DND-41 (cell line): ENCODE measurements around the gene DDX25.

ENCODE experiments used
- ATAC-seq: fragments of 200-7000 bp; cut with Tn5 transposase; 3 replicates; pipeline ENCODE4 v1.9.1; 2021; ENCODE audit warnings: low read depth; ENCODE audit not compliant: insufficient read depth
- DNase-seq: peaks from one replicate; pipeline ENCODE4 v3.0.0-alpha.2; 2020
- H2AFZ ChIP-seq: 2 replicates; pipeline ENCODE4 v1.6.0; 2012; ENCODE audit warnings: low read depth, low read length
- H3K27ac ChIP-seq: 2 replicates; pipeline ENCODE4 v1.5.1; 2012; ENCODE audit warnings: low read length, inconsistent platforms
- H3K27me3 ChIP-seq: fragments of 200-600 bp; sonication (generic); 2 replicates; pipeline ENCODE4 v1.6.0; 2012; ENCODE audit warnings: low read length, mild to moderate bottlenecking, inconsistent platforms; ENCODE audit not compliant: insufficient read depth, poor library complexity
- H3K36me3 ChIP-seq: 2 replicates; pipeline ENCODE4 v1.5.1; 2012; ENCODE audit warnings: low read length, inconsistent platforms; ENCODE audit not compliant: insufficient read depth
- H3K4me1 ChIP-seq: 2 replicates; pipeline ENCODE4 v1.5.1; 2012; ENCODE audit warnings: mild to moderate bottlenecking, low read length; ENCODE audit not compliant: insufficient read depth
- H3K4me2 ChIP-seq: 2 replicates; pipeline ENCODE4 v1.6.0; 2012; ENCODE audit warnings: mild to moderate bottlenecking, moderate library complexity, low read length, inconsistent platforms; ENCODE audit not compliant: insufficient read depth
- H3K4me3 ChIP-seq, 2 experiments: fragments of 200-600 bp in 1 of 2; shearing (Covaris generic) in 1 of 2; 2 replicates each; pipeline ENCODE4 v1.5.1; 2012 to 2016; ENCODE audit warnings: inconsistent platforms in 2 of 2, low read length in 2 of 2, mild to moderate bottlenecking in 2 of 2, low read depth in 1 of 2, moderate library complexity in 1 of 2
- H3K79me2 ChIP-seq: 2 replicates; pipeline ENCODE4 v1.6.0; 2012; ENCODE audit warnings: low read length, inconsistent platforms; ENCODE audit not compliant: insufficient read depth
- H3K9ac ChIP-seq: 2 replicates; pipeline ENCODE4 v1.6.0; 2012; ENCODE audit warnings: low read depth, mild to moderate bottlenecking, inconsistent platforms, low read length, moderate library complexity
- H3K9me3 ChIP-seq: 2 replicates; pipeline ENCODE4 v1.5.1; 2012; ENCODE audit warnings: low read length, moderate library complexity, mild to moderate bottlenecking, inconsistent platforms; ENCODE audit not compliant: insufficient read depth, severe bottlenecking
- H4K20me1 ChIP-seq: 2 replicates; pipeline ENCODE4 v1.6.0; 2012; ENCODE audit warnings: low read length; ENCODE audit not compliant: insufficient read depth
- EZH2 ChIP-seq: IDR thresholded peaks from 3 replicates; pipeline ENCODE4 v1.6.1; 2012; ENCODE audit warnings: borderline replicate concordance, low read depth, mild to moderate bottlenecking, moderate library complexity, low read length, inconsistent platforms; ENCODE audit not compliant: severe bottlenecking
- TF ChIP-seq, protein P1 (sequence below): IDR thresholded peaks from 2 replicates; pipeline ENCODE4 v1.5.1; 2012; ENCODE audit warnings: borderline replicate concordance, low read length, moderate library complexity, mild to moderate bottlenecking; ENCODE audit not compliant: poor library complexity, severe bottlenecking; ENCODE audit errors: extremely low read depth

Gene DDX25

DNA sequence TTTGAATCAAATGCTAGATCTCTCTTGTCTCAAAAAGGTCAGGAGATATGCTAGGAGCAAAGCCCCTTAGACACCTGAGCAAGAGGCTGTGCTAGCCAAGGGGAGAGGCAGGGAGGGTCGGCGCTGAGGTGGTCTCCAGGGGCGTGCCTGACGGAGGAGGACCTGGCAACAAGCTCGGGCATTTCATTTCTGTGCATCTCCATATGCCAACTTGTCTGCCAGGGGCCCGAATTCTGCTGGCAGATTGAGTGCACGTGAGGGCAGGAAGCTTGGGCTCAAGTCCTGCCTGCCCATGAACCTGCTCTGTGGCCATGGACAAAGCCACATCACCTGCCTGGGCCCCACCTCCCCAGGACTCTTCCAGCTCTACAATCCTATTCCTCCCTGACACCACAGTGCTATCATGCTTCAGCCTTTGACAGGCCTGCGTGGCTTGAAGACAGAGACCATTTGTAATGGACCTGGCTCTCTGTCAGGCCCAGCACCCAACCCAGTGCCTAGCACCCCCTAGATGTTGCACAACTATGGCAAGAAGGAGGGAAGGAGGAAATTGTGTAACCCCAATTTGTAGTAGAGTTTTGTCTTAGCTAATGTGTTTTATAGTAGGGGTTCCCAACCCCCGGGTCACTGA, 25.3 kb downstream of the DDX25 start:
- Histone ChIP-seq H3K9ac (no peak overlapping the region), H3K79me2 (no peaks in the 10 kb centered on the region), H3K27me3 (peaks cover 14% of the 10 kb centered on the region), H3K36me3 (no peaks in the 10 kb centered on the region), H3K4me3 (no peak overlapping the region), H4K20me1 (no peaks in the 10 kb centered on the region), H3K4me1 (no peaks in the 10 kb centered on the region), H2AFZ (no peak overlapping the region), H3K27ac (no peak overlapping the region), H3K4me2 (no peak overlapping the region), H3K9me3 (no peaks in the 10 kb centered on the region)
- ATAC-seq (no peak), DNase-seq (no peak)
- TF ChIP-seq, protein P1, sequence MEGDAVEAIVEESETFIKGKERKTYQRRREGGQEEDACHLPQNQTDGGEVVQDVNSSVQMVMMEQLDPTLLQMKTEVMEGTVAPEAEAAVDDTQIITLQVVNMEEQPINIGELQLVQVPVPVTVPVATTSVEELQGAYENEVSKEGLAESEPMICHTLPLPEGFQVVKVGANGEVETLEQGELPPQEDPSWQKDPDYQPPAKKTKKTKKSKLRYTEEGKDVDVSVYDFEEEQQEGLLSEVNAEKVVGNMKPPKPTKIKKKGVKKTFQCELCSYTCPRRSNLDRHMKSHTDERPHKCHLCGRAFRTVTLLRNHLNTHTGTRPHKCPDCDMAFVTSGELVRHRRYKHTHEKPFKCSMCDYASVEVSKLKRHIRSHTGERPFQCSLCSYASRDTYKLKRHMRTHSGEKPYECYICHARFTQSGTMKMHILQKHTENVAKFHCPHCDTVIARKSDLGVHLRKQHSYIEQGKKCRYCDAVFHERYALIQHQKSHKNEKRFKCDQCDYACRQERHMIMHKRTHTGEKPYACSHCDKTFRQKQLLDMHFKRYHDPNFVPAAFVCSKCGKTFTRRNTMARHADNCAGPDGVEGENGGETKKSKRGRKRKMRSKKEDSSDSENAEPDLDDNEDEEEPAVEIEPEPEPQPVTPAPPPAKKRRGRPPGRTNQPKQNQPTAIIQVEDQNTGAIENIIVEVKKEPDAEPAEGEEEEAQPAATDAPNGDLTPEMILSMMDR = no peak
- TF ChIP-seq EZH2 = no peak

DNA sequence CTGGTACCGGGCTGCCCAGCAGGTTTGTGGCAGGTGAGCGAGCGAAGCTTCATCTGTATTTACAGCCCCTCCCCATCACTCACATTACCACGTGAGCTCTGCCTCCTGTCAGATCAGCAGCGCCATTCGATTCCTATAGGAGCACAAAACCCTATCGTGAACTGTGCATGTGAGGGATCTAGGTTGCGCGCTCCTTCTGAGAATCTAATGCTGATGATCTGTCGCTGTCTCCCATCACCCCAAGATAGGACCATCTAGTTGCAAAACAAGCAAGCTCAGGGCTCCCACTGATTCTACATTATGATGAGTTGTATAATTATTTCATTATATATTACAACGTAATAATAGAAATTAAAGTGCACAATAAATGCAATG, 25.8 kb downstream of the DDX25 start:
- Histone ChIP-seq H3K9me3 (no peaks in the 10 kb centered on the region), H3K4me2 (no peak overlapping the region), H4K20me1 (no peaks in the 10 kb centered on the region), H3K27ac (no peak overlapping the region), H3K36me3 (no peaks in the 10 kb centered on the region), H3K4me3 (no peak overlapping the region), H3K9ac (no peak overlapping the region), H2AFZ (no peak overlapping the region), H3K4me1 (no peaks in the 10 kb centered on the region), H3K27me3 (peaks cover 14% of the 10 kb centered on the region), H3K79me2 (no peaks in the 10 kb centered on the region)
- DNase-seq = no peak
- no peak for ATAC-seq
- TF ChIP-seq, protein P1 = no peak
- no peak for TF ChIP-seq EZH2

- Histone ChIP-seq H4K20me1 (no peaks in the 10 kb centered on the region), H3K4me2 (no peak overlapping the region), H3K9ac (no peak overlapping the region), H3K4me3 (no peak overlapping the region), H3K79me2 (no peaks in the 10 kb centered on the region), H3K9me3 (no peaks in the 10 kb centered on the region), H3K4me1 (no peaks in the 10 kb centered on the region), H3K36me3 (no peaks in the 10 kb centered on the region), H2AFZ (no peak overlapping the region), H3K27ac (no peak overlapping the region), H3K27me3 (peaks cover 14% of the 10 kb centered on the region)
- ATAC-seq = no peak
- no peak for DNase-seq
- TF ChIP-seq EZH2 = no peak
- TF ChIP-seq, protein P1 = no peak
Observed at GRCh38 chr11:125931116-125931515, 26.8 kb downstream of the DDX25 start.
